HG03025 (cell line): ENCODE results near the gene INSM1.

Experiments
- ATAC-seq: cut with Tn5 transposase; IDR thresholded peaks from one replicate; pipeline ENCODE4 v1.9.1; 2021; ENCODE audit warnings: mild to moderate bottlenecking, moderate library complexity; ENCODE audit not compliant: unreplicated experiment, low FRiP score

The INSM1 gene

GRCh38 chr20:20415321-20415720 lies 47.4 kb downstream of the INSM1 start:
- no peak for ATAC-seq

DNA sequence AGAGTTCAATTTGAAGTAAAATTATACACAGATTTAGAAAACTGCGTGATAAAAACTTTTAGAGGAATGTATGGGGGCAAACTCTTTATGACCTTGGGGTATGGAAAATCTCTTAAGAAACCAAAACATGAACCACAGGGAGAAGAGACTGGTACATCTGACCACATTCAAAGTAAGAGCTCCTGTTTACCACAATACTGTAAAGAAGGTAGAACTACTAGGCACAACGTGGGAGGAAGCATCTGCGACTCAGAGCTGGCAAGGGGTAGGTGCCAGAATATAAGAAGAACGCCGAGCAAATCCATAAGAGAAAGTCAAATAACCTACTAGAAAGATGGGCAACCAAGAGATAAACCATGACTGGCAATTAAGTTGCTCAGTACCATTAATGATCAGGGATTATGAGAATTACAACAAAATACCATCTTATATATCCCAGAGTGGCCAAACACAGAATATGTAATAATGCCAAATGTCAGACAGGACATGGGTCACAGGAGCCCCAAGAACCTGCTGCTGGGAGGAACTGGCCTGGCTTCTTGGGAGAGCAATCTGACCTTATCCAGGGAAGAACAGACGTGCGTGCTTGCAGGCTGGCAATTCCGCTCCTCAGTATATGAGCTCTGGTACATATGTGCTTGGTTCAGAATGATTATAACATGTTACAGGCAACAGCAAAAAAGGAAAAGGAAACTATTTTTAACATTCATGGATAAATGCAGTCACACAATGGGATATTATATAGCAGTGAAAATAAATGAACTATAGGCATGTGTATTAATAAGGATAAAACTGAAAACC lies 50.2 kb downstream of the INSM1 start:
- ATAC-seq = no peak
